Measurements from ENCODE around the gene ADAMTSL1.
"Not testable (repeated sequence)": the region's sequence is repeated elsewhere in the genome, so short reads cannot be mapped to it uniquely, and the experiment has no call there.

The ADAMTSL1 gene

DNA sequence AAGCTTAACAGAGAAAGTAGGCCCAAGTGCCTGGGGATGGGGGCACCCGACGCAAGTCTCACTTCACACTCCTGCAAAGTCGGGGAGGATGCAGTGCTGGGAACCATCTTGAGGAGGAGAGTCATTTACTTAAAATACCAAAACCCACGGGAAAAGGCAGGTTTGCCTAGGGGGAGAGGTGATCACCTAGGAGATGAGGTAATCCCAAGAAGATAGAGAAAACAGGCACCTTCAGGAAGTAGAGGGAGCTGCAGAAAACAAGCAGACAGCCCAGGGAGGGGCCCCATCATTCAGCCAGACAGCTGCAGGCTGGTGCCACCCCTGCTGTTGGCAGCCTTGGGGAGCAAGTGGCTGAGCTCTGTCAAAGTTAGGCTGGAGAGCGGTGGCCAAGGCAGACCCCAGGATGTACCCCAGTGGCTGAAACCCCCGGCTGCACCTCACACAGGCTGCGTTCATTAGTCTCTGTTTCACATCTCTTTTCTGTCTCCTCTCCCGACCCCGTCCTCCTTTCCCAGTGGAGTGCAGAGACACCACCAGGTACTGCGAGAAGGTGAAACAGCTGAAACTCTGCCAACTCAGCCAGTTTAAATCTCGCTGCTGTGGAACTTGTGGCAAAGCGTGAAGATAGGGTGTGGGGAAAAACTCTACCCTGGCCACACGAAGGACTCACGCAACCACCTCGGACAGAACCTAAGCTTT, 434.1 kb downstream of the ADAMTSL1 start:
- DNase-seq (ENCODE audit: low spot score) = no peak

DNA sequence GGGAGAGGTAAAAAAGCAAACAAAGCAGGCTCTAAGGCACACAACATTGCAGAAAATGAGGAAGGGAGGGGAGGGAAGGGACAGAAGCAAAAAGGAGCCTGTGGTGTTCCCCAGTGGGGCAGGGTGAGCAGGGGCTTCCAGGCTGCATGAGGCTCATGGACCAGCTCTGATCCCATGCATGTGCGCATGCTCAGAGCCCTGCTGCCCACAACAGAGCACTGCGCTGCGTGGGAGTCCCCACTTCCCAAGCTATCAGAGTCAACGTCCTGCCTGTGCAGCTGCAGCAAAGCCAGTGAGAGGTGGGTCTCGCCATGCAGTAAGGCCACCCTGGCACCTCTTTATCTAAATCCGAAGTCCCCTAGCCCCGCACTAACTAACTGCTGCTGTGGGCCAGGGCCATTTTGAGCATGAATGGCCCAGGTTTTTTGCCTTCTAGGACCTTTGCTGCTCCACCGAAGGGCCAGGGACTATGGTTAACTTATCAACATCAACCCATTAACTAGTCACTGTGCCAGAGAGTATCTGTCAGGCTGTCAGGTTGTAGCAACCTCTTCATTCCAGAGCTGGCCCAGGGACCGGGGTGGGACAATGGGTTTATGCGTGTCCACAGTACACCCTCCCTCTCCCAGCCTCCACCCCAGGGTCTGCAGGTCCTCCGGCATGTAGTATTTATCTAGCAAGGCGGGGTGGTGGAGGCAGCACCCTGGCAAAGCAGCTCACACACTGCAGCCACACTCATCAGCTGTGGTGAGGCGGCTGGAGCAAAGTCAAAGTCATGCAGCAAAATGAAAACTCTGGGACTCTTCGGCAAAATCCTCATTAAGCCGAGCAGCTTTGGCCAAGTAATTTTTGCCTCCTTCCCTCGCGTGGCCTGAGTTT, 435.4 kb downstream of the ADAMTSL1 start:
- no peak for DNase-seq (ENCODE audit: low spot score)

DNA sequence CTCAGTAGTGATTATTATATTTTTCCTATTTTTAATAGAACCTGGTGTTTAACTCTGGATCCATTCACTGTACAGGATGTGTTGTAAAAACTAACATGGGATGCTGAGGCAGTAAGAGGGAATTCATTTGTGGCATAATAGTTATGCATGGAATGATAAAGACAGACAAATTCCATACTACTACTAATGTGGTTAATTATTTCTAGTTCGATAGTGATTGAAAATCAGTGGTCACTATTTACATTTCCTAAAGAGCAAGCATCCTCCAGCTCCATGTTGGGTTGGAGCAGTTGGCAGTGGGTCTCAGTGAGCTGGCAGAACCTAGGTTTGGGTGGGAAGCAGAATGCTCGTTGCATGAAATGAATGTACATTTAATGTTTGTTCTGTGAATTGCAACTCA, 436.5 kb downstream of the ADAMTSL1 start:
- DNase-seq (ENCODE audit: low spot score) = peak; percentile 50

DNA sequence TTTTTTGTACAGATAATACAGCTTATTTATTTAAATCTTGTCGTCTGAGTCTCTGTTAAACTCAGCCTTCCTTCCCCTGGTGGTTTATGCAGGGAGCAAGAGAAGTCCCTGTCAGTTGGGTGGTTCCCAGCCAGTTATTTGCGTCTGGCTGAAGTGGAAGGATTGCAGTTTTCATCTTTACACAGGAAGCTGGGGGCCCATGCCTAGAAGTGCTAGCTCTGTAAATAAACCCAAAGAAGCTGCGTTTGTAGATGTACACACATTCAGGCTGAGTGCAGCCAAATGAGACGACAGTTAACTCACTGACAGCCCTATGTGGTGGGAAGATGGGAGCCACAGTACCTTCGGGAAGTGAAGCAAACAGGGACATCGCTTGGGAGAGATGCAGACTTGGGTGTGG, 437.0 kb downstream of the ADAMTSL1 start:
- DNase-seq (ENCODE audit: low spot score) = peak; percentile 67

DNA sequence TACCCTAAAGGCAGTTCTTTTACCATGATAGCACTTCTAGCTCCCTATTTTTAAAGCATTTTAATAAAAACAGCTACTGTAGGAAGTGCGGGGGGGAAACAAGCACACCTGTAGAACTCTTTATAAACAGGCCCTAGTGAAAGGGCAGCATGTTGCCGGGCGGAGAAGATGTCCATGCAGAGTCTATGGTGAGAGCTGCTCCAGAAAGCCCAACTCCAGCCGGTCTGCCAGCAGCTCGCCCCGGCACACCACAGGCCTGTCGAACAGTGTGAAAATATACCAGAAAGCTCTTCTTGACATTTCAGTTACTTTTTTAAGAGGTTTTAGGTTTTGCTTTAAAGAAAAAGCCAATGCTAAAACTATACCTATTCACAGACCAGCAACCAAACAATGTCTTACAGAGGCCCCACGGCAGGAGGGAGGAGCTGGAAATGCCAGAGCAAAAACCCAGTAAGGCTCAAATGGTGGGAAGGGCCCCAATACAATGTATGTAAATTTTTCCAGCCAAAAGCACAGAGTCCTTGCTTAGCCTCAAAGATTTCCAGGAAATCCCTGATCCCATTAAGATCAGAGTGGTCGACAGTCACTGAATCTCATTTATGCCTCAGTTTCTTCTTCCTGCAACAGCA, 437.9 kb downstream of the ADAMTSL1 start:
- no peak for DNase-seq (ENCODE audit: low spot score)

DNA sequence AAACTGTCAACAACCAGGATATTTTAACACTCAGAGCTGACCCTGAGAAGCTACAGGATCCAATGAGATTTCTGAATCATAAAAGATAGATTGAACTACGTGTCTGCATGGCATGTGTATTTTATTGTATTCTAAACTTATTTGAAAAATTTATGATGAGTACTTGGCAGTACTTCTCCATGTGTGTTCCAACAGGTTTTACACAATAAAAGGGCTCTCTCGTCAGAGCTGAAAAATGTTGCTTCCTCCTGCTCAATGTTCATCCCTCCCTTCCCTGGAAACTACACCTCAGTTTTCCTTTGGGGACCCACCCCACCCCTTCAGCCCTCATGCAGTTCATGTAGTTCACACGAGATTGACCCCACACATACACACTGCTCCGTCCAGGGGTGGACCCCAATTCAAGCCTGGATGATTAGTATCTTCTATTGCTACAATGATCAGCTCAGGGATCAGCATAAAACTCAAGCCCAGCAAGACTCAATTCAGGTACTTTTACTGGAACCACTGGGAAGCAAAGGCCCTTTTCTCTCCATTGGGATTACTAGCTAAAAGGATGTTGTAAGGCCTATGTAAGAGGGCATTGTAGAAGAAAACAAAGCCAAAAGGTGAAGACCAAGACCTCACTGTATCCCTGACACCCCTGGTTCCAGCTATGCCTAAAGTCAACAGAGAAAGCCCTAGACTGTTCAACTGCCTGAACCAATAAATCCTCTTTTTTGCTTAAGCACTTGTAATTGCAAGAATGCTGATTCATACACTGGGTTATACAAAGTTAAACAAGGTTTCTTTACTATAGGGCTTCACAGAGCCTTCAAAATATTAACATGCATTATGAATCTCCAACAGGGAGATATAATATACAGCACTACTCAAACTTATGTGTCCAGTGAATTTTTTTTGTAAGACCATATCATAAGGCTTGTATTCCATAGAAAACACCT, 446.5 kb downstream of the ADAMTSL1 start:
- no peak for DNase-seq (ENCODE audit: low spot score)

DNA sequence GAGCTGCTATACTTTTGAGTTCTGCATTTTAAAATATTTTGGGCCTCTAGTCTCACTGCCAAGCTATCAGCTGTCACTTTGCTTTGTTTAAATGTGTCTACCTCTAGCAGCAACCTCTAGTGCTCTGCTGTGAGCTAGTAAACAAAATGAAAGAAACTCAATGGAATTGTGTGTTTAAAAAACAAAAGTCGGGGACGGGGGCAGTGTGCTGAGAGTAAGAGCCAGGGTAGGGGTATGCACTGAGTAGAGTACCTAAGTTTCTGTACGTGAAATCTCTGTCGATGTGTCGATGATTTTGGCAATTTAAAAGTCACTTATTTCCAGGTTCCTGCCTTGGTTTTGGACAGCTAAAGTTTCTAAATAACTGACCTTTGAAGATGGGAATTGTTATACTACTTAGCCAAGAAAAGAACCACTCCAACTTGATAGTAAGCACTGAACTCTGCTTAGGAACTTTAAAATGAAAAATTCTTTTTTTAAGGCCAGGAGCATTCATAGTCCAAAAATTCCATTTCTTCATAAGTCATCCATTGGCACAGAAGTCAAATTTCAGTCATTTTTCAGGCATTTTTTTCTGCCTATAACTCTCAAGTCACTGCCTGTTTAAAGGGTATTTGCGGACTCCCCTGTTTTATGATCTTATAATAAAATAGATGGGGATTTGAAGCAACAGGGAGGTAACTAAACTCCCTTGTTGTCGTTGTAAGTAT, 447.6 kb downstream of the ADAMTSL1 start:
- DNase-seq (ENCODE audit: low spot score) = no peak

DNA sequence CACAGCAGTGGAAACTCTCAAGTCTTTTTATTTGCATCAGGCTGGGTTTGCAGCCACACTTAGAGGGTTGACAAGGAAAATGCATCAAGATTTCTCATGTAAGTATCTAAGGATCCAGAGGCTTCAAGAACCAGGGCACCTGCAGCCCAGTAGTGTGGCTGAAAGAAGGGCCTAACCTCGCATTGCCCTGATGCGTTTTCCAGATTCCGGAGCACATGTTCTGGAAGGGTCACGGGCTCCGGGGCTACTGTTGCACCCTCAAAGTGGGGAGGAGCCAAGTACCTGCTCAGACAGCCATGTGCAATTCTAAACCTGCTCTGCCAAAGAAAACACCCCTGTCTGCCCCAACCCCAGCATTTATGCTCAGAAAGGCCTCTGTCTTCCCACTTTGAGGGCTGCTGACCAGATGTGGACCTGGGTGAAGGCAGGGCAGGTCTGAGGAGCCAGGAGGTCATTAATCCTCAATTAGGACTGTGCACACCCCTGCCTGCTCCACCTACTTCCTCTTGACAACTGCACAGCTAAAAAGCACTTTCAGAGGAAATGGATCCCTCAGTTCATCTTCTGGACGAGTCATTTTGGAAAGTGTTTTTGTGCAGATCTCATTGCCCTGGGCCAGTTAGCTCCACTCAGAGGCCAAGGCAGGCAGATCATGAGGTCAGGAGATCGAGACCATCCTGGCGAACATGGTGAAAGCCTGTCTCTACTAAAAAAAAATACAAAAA, 448.4 kb downstream of the ADAMTSL1 start:
- DNase-seq (ENCODE audit: low spot score) = no peak

DNA sequence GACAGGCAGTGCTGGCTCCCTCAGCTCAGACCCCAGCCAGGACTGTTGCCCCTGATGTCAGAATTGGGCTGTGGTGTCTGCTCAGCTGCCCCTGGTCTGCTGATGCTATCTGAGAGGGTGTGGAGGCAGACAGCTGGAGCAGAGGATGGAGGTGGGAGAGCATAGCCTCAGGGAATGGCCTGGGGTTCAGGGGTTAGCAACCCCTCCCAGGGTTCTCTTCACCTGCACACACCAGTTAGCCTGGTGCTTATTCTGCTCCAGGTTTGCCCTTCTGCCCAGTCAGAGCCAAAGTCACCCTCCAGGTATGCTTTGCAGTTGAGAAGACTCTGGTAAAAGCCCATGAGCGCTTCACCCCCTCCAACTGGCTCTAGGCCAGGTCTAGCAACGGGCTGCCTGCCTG, 449.2 kb downstream of the ADAMTSL1 start:
- DNase-seq (ENCODE audit: low spot score) = no peak

DNA sequence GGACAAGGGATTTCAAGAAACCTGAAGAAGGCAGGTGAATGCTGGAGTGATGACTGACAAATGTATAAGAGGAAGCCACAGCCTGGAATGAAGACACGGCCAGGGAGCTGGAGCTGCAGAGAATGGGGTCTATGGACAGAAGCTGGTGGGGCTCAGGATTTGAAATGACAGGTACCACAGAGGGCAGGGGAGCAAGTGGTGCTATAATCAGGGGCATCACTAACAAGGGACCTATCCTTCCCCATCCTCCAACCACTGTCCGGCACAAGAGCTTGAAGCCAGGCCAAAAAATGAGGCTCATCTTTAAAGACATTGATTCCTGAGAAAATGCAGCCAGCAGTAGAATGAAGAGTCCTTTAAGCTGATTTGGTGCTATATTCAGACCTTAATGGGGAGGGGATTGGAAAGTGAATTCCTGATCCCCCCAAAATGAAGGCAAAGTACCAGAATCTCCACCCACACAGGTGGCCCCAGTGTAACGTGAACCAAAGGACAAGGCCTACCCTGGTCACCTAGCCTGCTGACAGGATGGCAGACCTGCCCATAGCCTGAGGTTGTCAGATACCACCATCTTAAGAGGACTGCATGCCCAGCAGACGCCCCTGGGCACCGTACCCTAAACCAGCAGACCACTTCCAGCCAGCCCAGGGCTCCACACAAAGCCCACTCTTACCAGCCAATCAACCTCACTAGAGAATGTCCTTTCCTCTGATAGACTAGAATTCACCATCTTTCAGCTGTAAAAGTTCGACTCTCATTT, 449.9 kb downstream of the ADAMTSL1 start:
- no peak for DNase-seq (ENCODE audit: low spot score)

DNA sequence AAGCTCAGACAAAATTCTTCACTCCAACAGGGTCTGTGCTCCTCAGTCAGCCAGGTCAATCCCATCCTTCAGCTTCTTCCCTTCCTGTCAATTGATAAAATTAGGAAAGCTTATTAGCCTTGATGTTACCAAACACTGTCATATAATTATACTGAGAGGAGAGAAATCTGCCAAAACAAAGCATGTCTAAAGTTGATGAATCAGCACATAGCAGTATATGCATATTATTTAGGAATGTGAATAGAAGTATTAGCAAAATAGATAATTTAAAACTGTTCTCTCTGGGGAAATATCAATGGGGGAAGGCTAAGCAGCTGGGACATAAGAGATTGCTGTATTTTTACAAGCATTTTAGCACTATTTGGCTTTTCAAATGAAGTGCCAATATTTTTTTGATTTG, 451.9 kb downstream of the ADAMTSL1 start:
- no peak for DNase-seq (ENCODE audit: low spot score)

DNA sequence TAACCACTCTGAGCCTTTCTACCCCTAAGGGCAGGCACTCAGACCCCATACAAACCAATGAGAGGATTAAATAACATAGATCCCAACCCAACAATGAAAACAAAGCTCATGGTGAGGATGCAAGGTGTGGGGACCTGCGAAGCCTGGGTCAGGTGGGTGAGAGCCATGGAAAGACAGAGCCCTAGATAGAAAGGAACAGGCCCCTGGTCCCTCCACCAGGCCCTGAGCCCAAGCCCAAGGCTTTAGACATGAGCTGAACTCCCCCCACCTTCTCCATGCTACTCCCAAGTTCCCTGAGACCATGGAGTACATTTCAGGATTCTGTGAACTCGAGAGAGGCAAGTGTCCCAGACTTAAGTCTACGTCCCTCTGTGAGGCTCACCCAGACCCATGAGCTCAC, 452.6 kb downstream of the ADAMTSL1 start:
- no peak for DNase-seq (ENCODE audit: low spot score)

DNA sequence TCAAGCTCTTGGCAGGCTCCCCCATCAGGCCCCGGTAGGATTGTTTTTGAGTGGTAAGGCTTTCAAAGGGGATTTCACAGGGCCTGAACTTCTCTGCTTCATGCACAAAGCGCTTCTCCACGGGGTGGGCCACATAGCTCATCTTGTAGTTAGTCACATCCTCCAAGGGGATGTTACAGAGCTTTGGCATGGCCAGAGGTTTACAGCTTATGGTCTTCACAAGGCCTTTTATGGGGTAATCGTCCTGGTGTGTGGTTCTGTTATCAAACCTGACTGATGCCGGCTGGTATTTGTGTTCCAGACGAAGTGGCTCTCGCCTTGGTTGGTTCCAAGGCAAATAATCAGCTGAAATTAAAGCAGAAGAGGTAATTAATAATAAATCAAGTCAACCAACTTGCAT, 454.8 kb downstream of the ADAMTSL1 start:
- no peak for DNase-seq (ENCODE audit: low spot score)

DNA sequence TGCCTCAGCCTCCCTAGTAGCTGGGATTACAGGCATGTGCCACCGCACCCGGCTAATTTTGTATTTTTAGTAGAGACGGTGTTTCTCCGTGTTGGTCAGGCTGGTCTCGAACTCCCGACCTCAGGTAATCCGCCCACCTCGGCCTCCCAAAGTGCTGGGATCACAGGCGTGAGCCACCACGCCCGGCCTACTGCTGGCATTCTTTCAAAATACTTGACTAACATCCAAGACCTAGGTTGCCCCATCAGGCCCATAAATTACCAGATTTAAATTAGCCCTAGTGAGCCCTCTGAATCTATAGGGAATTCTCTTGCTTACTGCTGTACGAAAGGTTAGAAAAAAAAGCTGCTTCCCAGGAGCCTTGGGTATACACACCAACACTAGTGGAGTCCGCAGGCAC, 456.7 kb downstream of the ADAMTSL1 start:
- DNase-seq (ENCODE audit: low spot score) = not testable (repeated sequence)

DNA sequence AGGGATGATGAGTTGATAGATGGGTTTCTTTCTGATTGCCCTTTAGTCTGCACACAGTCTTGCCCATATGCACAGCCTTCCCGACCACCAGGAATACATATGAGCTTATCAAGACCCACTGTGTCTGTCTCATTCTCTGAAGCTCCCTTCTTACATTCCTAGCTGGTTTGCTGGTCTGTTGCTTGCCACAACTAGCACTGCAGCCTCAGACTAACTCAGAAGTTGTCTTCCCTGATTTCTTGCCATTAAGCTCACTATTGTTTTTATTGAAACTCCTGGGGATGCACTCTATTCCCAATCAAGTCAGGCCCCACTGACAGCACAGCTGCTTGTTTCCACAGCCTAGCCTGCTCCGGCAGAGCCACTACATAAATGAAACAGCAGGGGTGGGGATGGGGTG, 461.6 kb downstream of the ADAMTSL1 start:
- DNase-seq (ENCODE audit: low spot score) = peak; percentile 14

DNA sequence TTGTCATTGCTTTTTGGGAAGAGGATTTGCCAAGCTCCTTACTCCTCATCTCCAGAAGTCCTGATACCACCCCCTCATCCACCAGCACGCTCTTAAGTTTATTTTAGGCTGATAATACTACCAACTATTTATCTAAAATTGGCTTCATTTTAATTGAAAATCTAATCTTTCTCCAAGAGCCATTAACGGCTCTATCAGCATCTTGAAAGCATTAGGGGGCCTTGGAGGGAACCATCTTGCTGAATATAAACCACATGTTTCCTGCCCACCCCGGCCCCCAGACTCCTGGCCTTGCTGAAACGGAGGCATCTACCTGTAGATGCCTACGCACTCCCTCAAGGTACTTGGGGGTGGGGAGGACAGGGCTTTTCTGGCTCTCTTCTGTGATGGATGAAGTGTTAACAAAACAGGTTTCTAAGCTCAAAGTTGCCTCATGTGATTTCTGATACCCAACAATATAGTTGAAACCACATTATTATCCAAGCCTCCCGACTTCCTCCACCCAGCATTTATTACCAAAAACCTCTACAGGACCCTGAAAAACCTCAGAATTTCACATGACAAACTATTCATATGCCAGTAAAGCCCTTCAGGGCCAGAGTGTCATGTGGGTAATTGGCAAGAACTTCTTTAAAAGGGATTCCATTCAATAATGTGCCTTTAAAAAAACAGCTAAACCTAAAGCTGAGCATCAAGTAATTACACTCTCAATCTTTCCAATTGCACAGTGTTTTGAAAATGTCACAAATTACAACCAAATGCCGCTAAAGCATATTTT, 462.3 kb downstream of the ADAMTSL1 start:
- no peak for DNase-seq (ENCODE audit: low spot score)

DNA sequence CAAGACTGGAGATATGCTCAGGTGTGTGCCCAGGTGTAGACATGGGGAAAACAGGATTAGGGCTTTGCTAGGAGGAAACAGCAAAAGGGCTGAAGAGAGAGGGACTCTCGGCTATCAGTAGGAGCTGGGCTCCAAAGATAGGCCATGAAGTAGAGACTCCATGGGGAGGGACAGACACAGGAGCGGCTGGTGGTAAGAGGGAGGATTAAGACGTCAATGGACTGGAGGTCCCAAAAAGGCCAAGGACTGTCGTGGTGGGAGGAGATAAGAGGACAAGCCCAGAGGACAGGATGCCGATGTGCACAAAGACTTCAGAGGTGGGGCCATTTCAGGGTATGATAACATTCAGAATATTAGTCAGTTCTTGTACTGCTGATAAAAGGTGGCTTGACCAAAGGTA, 466.0 kb downstream of the ADAMTSL1 start:
- DNase-seq (ENCODE audit: low spot score) = no peak

DNA sequence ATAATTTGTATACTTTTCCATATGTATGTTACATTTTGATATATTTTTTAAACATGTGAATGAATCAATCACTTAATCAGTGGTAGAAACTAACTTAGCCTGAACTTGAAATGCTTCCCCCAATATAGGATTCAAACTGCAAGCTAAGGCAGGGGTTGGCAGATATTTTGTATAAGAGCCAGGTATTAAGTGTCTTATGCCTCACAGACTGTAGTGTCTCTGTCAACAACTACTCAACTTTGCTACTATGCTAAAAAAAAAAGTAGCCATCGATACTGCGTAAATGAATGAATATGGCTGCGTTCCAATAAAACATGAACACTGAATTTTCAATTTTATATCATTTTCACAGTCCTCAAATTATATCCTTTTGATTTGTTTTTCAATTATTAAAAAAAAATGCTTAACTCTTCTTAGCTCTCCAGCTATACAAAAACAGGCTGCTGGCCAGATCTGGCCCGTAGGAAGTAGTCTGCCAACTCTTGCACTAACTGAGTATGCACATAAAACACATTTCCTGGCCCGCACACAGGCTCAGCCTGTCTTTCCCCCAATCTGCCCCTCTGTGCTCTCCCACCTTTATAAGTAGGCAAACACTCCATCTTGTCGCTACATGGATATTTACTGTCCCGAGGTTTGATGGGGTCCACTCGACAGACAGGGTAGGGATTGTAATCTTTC, 467.2 kb downstream of the ADAMTSL1 start:
- no peak for DNase-seq (ENCODE audit: low spot score)

Data from hepatic stellate cell (primary cell).